Jurkat, Clone E6-1 (cell line): ENCODE data around the gene MYLK3. TPM values are rescaled to one million over a fixed set of nuclear protein-coding genes. Genes with fewer than 3 reads are reported as not detected.
A peak's percentile ranks its signal among the peaks of the same experiment; 100 is the strongest.
"Not testable (repeated sequence)": the region's sequence is repeated elsewhere in the genome, so short reads cannot be mapped to it uniquely, and the experiment has no call there.

Experiments
- DNase-seq: peaks from one replicate; pipeline ENCODE4 v3.0.0-alpha.2; 2011; ENCODE audit warnings: low read depth, low spot score
- H3K4me3 ChIP-seq: 2 replicates; pipeline ENCODE4 v1.5.1; 2011; ENCODE audit warnings: mild to moderate bottlenecking, low read length, control low read depth, moderate library complexity
- polyA plus RNA-seq: library from polyadenylated mRNA; unstranded; fragments of >200 nt; gene quantifications from one replicate; pipeline ENCODE4 v1.2.1, GENCODE V29; 2012; ENCODE audit warnings: missing spikeins; ENCODE audit not compliant: insufficient read length, insufficient read depth

The MYLK3 gene
- polyA plus RNA-seq = not detected

GRCh38 chr16:46747777-46748651 lies at the start of gene MYLK3:
MYLK3 (minus strand) TSS chr16:46748344; CDS start chr16:46748193, 151 bp downstream.
- no peak for DNase-seq
- no peak within 1 kb of the TSS for H3K4me3 ChIP-seq

GRCh38 chr16:46797501-46797900 lies 49.4 kb upstream of the MYLK3 start:
- H3K4me3 ChIP-seq = no peak overlapping the region
- DNase-seq = no peak

- no peak overlapping the region for H3K4me3 ChIP-seq
- DNase-seq = no peak
Measured at GRCh38 chr16:46796764-46797269, 48.7 kb upstream of the MYLK3 start.

GRCh38 chr16:46793841-46794240 lies 45.7 kb upstream of the MYLK3 start:
- no peak for DNase-seq

GRCh38 chr16:46790599-46791270 lies 42.6 kb upstream of the MYLK3 start:
- H3K4me3 ChIP-seq = no peak overlapping the region
- DNase-seq = no peak

More at GRCh38 chr16:46793841-46794240, 45.7 kb upstream of the MYLK3 start:
- no peak overlapping the region for H3K4me3 ChIP-seq

GRCh38 chr16:46789499-46790414 lies 41.6 kb upstream of the MYLK3 start:
- no peak for DNase-seq
- no peak overlapping the region for H3K4me3 ChIP-seq

- H3K4me3 ChIP-seq = no peak overlapping the region
Measured at GRCh38 chr16:46788891-46789474, 40.8 kb upstream of the MYLK3 start.

GRCh38 chr16:46787909-46788308 lies 39.8 kb upstream of the MYLK3 start:
- no peak for DNase-seq
- no peak overlapping the region for H3K4me3 ChIP-seq

More at GRCh38 chr16:46788891-46789474, 40.8 kb upstream of the MYLK3 start:
- no peak for DNase-seq

- H3K4me3 ChIP-seq = no peak overlapping the region
- DNase-seq = no peak
Measured at GRCh38 chr16:46785076-46785845, 37.1 kb upstream of the MYLK3 start.

- not testable (repeated sequence) for DNase-seq, H3K4me3 ChIP-seq
Measured at GRCh38 chr16:46784569-46784968, 36.4 kb upstream of the MYLK3 start.

- no peak for DNase-seq
Measured at GRCh38 chr16:46783800-46784199, 35.7 kb upstream of the MYLK3 start.

GRCh38 chr16:46782320-46782719 lies 34.2 kb upstream of the MYLK3 start:
- no peak for DNase-seq
- H3K4me3 ChIP-seq = no peak overlapping the region

More at GRCh38 chr16:46783800-46784199, 35.7 kb upstream of the MYLK3 start:
- H3K4me3 ChIP-seq = no peak overlapping the region

GRCh38 chr16:46777804-46778203 lies 29.7 kb upstream of the MYLK3 start:
- no peak overlapping the region for H3K4me3 ChIP-seq
- DNase-seq = no peak

- no peak overlapping the region for H3K4me3 ChIP-seq
Measured at GRCh38 chr16:46775214-46775613, 27.1 kb upstream of the MYLK3 start.

GRCh38 chr16:46774743-46775177 lies 26.6 kb upstream of the MYLK3 start:
- DNase-seq = no peak

More at GRCh38 chr16:46775214-46775613, 27.1 kb upstream of the MYLK3 start:
- no peak for DNase-seq

GRCh38 chr16:46772463-46772862 lies 24.3 kb upstream of the MYLK3 start:
- DNase-seq = no peak

More at GRCh38 chr16:46774743-46775177, 26.6 kb upstream of the MYLK3 start:
- no peak overlapping the region for H3K4me3 ChIP-seq

GRCh38 chr16:46768809-46769208 lies 20.7 kb upstream of the MYLK3 start:
- no peak overlapping the region for H3K4me3 ChIP-seq
- DNase-seq = no peak

More at GRCh38 chr16:46772463-46772862, 24.3 kb upstream of the MYLK3 start:
- no peak overlapping the region for H3K4me3 ChIP-seq

GRCh38 chr16:46765050-46765449 lies 16.9 kb upstream of the MYLK3 start:
- DNase-seq = peak; percentile 20
- H3K4me3 ChIP-seq = no peak overlapping the region
